HG02798 (cell line): ENCODE results near the gene PREB.

Experiments
- ATAC-seq: cut with Tn5 transposase; IDR thresholded peaks from one replicate; pipeline ENCODE4 v1.9.1; 2021; ENCODE audit warnings: mild to moderate bottlenecking; ENCODE audit not compliant: unreplicated experiment, poor library complexity

The PREB gene

GRCh38 chr2:27099334-27099955 is 35.0 kb downstream of the PREB start:
- ATAC-seq: no peak

GRCh38 chr2:27097341-27097740 is 37.1 kb downstream of the PREB start:
- ATAC-seq: no peak

- no peak for ATAC-seq
Measured at GRCh38 chr2:27096748-27097297, 37.6 kb downstream of the PREB start.

GRCh38 chr2:27095745-27096651 is 38.4 kb downstream of the PREB start:
- peak; percentile 65 for ATAC-seq

GRCh38 chr2:27095427-27095744 is 39.0 kb downstream of the PREB start:
- ATAC-seq: no peak

- no peak for ATAC-seq
Measured at GRCh38 chr2:27094353-27094984, 40.0 kb downstream of the PREB start.

- ATAC-seq: no peak
Measured at GRCh38 chr2:27093430-27094352, 40.7 kb downstream of the PREB start.

- no peak for ATAC-seq
Measured at GRCh38 chr2:27092696-27093429, 41.6 kb downstream of the PREB start.

- no peak for ATAC-seq
Measured at GRCh38 chr2:27091746-27092695, 42.4 kb downstream of the PREB start.

GRCh38 chr2:27089111-27089954 is 45.1 kb downstream of the PREB start:
- no peak for ATAC-seq

GRCh38 chr2:27088634-27089033 is 45.8 kb downstream of the PREB start:
- no peak for ATAC-seq

GRCh38 chr2:27087823-27088410 is 46.5 kb downstream of the PREB start:
- ATAC-seq: no peak

- ATAC-seq: no peak
Measured at GRCh38 chr2:27086724-27087593, 47.5 kb downstream of the PREB start, which contains the start of gene KHK. KHK (plus strand) TSS chr2:27086772; CDS start chr2:27087260, 488 bp downstream.

- peak; percentile 85 for ATAC-seq
Measured at GRCh38 chr2:27086090-27086723, 48.2 kb downstream of the PREB start.

- ATAC-seq: no peak
Measured at GRCh38 chr2:27085673-27086089, 48.8 kb downstream of the PREB start.
